ENCODE results near the gene CRTC1. TPM values are rescaled to one million over a fixed set of nuclear protein-coding genes. Genes with fewer than 3 reads are reported as not detected.

The CRTC1 gene
- total and polyA plus RNA-seq, 10 donors, result 3.1 to 15.7 (median 8.2) TPM

DNA sequence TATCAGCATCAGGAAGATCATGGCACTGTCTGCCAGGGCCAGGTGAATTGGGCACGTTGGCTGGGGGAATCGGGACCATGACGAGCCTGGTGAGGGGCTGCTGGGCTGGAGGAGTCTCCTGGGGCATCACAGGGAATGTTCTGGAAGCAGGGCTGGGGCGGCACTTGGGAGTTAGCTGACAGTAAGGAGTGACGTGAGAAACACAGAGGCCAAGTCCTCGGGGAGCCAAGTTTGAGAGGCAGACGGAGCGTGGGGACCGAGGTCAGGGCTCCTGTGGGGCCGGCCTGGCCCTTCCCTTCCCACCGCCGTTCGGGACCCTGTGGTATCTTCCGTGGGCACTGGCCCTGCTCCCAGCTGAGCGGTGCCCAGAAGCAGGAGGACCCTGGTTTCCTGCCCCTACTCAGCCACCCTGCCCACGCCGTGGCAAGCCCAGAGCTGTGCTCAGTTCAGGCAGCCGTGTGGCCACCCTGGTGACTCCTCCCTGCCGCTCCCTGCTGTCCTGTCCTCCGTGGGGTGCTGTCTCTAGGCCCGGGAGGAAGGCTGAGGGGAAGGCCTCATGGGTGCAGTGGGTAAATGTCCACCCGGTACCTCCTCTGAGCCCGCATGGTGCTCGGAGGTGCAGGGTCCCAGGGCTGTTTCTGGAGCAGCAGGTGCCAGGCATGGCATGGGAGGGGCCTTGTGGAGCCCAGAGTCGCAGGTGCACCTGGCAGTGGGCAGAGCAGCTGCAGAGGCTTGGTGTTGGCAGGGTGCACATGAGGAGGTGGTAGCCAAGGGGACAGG, 25.2 kb downstream of the CRTC1 start:
- intact Hi-C loops (cut with DNase I; ENCODE audit: low total_unique reads), result no loop called here
- Histone ChIP-seq H3K4me3 (no peak overlapping the region), H3K36me3 (peaks cover 0 to 7% (median 0%) of the 10 kb centered on the region in 6 donors), H3K27ac (no peak overlapping the region), H3K4me1 (peaks cover 0 to 30% (median 13%) of the 10 kb centered on the region in 6 donors), H3K27me3 (replicated peaks in 1 of 7) (no peaks in the 10 kb centered on the region), H3K9me3 (no peaks in the 10 kb centered on the region)
- 80 to 86% (median 82%) methylated on average over 14 to 25 of the region's 25 CpGs for WGBS, 5 donors
- TF ChIP-seq, protein P1, sequence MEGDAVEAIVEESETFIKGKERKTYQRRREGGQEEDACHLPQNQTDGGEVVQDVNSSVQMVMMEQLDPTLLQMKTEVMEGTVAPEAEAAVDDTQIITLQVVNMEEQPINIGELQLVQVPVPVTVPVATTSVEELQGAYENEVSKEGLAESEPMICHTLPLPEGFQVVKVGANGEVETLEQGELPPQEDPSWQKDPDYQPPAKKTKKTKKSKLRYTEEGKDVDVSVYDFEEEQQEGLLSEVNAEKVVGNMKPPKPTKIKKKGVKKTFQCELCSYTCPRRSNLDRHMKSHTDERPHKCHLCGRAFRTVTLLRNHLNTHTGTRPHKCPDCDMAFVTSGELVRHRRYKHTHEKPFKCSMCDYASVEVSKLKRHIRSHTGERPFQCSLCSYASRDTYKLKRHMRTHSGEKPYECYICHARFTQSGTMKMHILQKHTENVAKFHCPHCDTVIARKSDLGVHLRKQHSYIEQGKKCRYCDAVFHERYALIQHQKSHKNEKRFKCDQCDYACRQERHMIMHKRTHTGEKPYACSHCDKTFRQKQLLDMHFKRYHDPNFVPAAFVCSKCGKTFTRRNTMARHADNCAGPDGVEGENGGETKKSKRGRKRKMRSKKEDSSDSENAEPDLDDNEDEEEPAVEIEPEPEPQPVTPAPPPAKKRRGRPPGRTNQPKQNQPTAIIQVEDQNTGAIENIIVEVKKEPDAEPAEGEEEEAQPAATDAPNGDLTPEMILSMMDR (IDR thresholded peaks at IDR 0.05 in 8 of 11, conservative IDR thresholded peaks at IDR 0.05 in 3 of 11), result no peak
- no peak for TF ChIP-seq POLR2A (IDR thresholded peaks at IDR 0.05)
- TF ChIP-seq POLR2AphosphoS5 (IDR thresholded peaks at IDR 0.05), result no peak
- no peak for DNase-seq

DNA sequence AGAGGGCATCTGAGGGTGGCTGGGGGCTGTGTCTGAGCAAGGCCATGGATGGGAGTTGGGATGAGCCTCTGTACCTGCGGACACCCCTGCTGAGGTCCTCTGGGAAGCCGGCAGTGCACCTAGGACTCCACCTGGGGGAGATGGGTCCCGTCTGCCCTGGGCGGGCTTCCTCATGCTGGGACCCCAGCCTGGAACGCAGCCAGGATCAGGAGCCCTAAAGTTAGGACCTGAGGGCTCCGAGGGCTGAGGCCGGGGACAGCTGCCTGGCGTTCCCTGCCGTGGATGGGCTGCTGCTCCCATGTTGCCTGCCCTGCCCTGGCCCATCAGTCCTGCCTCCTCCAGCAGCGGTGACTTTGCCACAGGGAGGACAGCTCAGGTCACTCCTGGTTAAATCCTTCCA, 26.1 kb downstream of the CRTC1 start:
- TF ChIP-seq POLR2A (IDR thresholded peaks at IDR 0.05) (no peak), POLR2AphosphoS5 (IDR thresholded peaks at IDR 0.05) (no peak)
- TF ChIP-seq, protein P1 (IDR thresholded peaks at IDR 0.05 in 8 of 11, conservative IDR thresholded peaks at IDR 0.05 in 3 of 11), result no peak
- 85 to 100% (median 92%) methylated on average over 1 to 10 of the region's 10 CpGs for WGBS, 5 donors
- no peak for DNase-seq
- Histone ChIP-seq H3K9me3 (no peaks in the 10 kb centered on the region), H3K27me3 (replicated peaks in 1 of 7) (no peaks in the 10 kb centered on the region), H3K27ac (no peak overlapping the region), H3K4me3 (no peak overlapping the region), H3K36me3 (peaks cover 0 to 12% (median 0%) of the 10 kb centered on the region in 6 donors), H3K4me1 (peaks cover 0 to 30% (median 13%) of the 10 kb centered on the region in 6 donors)
- intact Hi-C loops (cut with DNase I; ENCODE audit: low total_unique reads), result no loop called here

DNA sequence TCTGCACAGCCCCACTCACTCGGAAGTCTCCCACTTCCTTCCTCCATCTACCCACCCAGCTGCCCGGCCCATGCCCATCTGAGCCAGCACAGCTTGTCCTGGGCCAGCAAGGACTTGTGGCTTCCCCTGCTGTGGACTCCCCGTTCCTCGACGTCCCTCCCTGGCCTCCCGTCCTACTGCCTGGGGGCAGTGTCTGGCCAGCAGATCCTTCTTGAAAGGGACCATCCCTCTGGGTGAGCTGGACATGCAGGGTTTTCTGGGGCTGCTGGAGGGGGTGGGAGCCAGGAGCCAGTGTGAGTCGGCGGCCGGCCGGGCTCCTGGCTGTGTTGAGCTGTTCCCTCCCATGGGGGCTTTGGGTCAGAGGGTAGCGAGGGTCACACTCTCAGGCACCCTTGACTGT, 26.7 kb downstream of the CRTC1 start:
- TF ChIP-seq, protein P1 (IDR thresholded peaks at IDR 0.05 in 8 of 11, conservative IDR thresholded peaks at IDR 0.05 in 3 of 11), result no peak
- no peak for TF ChIP-seq POLR2AphosphoS5 (IDR thresholded peaks at IDR 0.05)
- TF ChIP-seq POLR2A (IDR thresholded peaks at IDR 0.05), result no peak
- DNase-seq, result no peak
- H3K27ac ChIP-seq, result no peak overlapping the region
- WGBS, 5 donors, result 58 to 66% (median 59%) methylated on average over 11 of the region's 11 CpGs
- peaks cover 0 to 30% (median 13%) of the 10 kb centered on the region in 6 donors for H3K4me1 ChIP-seq
- intact Hi-C loops (cut with DNase I; ENCODE audit: low total_unique reads), result no loop called here
- no peak overlapping the region for H3K4me3 ChIP-seq
- no peaks in the 10 kb centered on the region for H3K9me3 ChIP-seq
- no peaks in the 10 kb centered on the region for H3K27me3 ChIP-seq (replicated peaks in 1 of 7)
- peaks cover 0 to 12% (median 0%) of the 10 kb centered on the region in 6 donors for H3K36me3 ChIP-seq

DNA sequence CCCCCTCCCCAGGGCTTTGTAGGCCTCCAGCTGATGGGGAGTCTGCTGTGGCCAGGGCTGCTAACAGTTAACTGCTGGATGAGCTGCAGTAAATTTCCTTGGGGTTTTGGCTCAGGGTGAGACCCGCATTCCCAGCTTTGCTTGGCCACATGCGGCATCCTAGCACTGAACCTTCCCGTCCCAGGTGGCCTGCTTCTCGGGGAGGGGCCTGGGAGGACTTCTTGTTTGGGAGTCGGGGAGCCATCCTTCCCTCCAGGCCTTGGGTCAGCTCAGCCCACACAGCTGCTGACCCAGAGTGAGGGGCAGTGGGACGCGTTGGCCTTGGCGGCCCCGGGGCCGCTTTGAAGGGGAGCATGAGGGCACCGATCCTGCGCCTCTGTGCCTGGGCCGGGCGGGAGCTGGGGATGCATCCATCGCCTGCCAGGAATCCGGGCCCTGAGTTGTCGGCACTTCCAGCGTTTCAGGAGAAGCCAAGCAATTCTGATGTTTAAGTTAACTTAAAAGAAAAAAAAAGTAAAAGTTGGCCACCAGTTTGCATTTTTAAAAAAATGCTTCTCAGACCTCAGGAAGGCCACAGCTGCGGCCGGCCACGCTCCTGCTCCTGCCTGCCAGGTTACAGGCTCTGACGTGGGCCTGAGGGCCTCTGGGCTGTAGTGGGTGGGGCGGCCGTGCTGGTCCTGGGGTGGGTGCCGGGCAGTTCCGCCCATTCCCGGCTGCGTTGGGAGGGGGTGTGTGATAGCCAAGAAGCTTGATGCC, 27.7 kb downstream of the CRTC1 start:
- H3K27ac ChIP-seq, result no peak overlapping the region
- WGBS, 5 donors, result 59 to 84% (median 81%) methylated on average over 22 to 28 of the region's 28 CpGs
- intact Hi-C loops (cut with DNase I; ENCODE audit: low total_unique reads), result no loop called here

More for the DNA sequence above, 27.7 kb downstream of the CRTC1 start:
- Histone ChIP-seq H3K27me3 (replicated peaks in 1 of 7) (no peaks in the 10 kb centered on the region), H3K4me3 (no peak overlapping the region), H3K9me3 (no peaks in the 10 kb centered on the region), H3K36me3 (peaks cover 0 to 12% (median 0%) of the 10 kb centered on the region in 6 donors), H3K4me1 (peaks cover 0 to 36% (median 13%) of the 10 kb centered on the region in 6 donors)
- DNase-seq, result no peak
- TF ChIP-seq, protein P1 (IDR thresholded peaks at IDR 0.05 in 8 of 11, conservative IDR thresholded peaks at IDR 0.05 in 3 of 11), result no peak
- TF ChIP-seq POLR2A (IDR thresholded peaks at IDR 0.05) (no peak), POLR2AphosphoS5 (IDR thresholded peaks at IDR 0.05) (peak in 1 of 3 donors; percentile 13)
